GM18909 (cell line): ENCODE results near the gene KRTAP1-3.
"Not testable (repeated sequence)": the region's sequence is repeated elsewhere in the genome, so short reads cannot be mapped to it uniquely, and the experiment has no call there.

ENCODE experiments used
- ATAC-seq: cut with Tn5 transposase; IDR thresholded peaks from one replicate; pipeline ENCODE4 v1.9.1; 2021; ENCODE audit warnings: mild to moderate bottlenecking; ENCODE audit not compliant: unreplicated experiment, poor library complexity

The KRTAP1-3 gene

GRCh38 chr17:41013181-41013580 is 21.5 kb downstream of the KRTAP1-3 start:
- ATAC-seq: no peak

DNA sequence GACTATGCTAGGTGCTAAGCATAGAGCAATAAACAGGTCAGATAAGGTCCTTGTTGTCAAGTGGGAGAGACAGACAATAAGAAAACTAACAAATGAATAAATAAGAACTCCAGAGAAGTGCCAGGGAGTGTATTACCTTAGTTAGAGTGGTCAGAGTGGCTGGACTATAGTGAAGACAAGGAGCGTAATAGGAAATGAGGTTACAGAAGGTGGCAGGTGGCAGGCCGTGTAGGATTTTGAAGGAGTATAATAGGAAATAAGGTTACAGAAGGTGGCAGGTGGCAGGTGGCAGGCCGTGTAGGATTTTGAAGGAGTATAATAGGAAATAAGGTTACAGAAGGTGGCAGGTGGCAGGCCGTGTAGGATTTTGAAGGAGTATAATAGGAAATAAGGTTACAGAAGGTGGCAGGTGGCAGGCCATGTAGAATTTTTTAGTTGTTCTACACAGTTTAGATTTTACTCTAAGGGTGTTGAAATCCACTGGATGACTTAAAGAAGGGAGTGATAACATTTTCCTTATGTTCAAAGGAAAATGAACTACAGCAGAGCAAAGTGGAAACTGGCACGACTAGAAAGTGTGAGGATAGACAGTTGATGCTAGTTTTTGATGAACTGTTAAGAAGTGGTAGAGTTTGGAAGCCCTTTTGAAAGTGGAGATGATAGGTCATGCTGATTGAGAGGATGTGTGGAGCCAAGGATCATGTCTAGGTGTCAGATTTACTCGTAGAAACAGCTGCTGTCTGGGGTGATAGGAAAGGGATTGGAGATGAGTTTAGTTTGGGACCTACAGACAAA is 22.2 kb downstream of the KRTAP1-3 start:
- no peak for ATAC-seq

GRCh38 chr17:41010441-41010840 is 24.2 kb downstream of the KRTAP1-3 start:
- ATAC-seq: no peak

DNA sequence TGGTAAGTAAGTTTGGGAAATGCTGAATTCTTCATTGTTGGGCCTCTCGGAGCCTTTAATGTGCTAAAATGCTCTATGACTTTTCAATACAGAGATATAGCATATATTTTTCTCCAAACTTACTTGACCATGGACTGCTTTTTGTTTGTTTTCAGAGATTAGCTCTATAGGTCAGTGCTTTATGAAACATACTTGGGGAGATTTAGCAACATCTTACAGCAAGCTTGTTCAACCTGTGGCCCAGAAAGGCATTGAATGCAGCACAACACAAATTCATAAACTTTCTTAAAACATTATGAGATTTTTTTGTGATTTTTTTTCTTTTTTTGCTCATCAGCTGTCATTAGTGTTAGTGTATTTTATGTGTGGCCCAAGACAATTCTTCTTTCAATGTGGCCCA is 24.7 kb downstream of the KRTAP1-3 start:
- ATAC-seq: no peak

DNA sequence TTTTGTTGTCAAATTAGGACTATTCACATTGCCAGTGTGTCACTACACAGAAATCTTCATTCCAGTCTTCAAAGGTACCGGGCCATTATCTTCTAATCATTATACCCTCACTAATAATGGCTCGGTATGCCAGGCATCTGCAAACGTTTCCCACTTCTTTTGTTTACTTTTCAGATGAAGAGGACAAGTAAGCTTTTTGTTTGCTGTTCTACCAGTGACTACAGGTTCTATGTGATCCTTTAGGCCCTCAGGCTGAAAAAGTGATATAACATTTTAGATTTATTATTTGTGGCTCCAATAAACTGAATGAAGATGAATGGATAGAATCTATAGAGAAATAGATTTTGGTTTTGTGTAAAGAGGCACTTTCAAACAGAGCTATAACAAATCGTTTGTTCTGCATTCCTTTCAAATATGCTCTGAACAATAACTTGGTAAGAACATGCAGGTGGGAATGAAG is 25.3 kb downstream of the KRTAP1-3 start:
- ATAC-seq: no peak

- no peak for ATAC-seq
Measured at GRCh38 chr17:41008811-41009210, 25.9 kb downstream of the KRTAP1-3 start, which contains the start of gene KRTAP3-1. TSS of gene KRTAP3-1 (minus strand) at chr17:41009128. CDS start at chr17:41009074, 54 bp downstream.

GRCh38 chr17:41004397-41004796 is 30.3 kb downstream of the KRTAP1-3 start:
- no peak for ATAC-seq

- no peak for ATAC-seq
Measured at GRCh38 chr17:41003926-41004325, 30.7 kb downstream of the KRTAP1-3 start.

DNA sequence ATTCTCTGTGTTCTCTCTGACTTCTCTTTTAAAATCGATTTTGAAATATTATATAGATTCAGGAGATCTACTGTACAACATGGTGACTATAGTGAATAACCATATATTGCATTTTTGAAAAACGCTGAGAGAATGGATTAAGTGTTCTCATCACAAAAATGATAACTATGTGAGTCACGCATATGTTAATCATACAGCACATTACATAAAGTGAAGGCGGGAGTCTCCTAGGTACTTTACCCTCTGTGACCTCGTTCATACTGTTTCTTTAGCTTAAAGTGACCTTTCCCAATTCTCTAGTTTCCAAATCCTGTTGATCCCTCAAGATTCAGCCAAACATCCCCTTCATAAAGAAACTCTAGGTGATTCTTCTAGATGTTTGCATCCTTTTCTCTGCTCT is 31.9 kb downstream of the KRTAP1-3 start:
- ATAC-seq: no peak

- ATAC-seq: no peak
Measured at GRCh38 chr17:41001795-41002194, 32.9 kb downstream of the KRTAP1-3 start.

GRCh38 chr17:40999563-40999962 is 35.1 kb downstream of the KRTAP1-3 start, which contains the start of gene KRTAP3-2:
TSS of gene KRTAP3-2 (minus strand) at chr17:40999906. CDS start at chr17:40999853, 53 bp downstream.
- not testable (repeated sequence) for ATAC-seq

DNA sequence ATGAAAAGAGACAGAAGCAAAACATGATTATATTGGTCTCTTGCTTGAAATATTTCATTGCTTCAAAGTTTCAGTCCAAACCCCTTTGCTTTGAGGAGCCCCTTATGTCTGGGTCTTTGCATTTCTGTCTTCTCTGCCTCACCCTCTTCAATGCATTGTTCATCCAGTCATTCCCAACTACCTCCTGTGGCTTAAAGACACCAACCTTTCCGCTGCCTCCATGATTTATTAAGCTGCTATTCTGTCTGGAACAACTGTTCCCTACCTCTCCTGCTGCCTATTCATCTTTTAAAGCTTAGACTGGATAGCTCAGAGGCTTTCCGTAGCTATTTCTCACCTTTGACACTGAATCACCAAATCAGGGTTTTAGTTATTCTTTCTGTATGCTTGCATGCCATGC is 37.3 kb downstream of the KRTAP1-3 start:
- ATAC-seq: no peak

- no peak for ATAC-seq
Measured at GRCh38 chr17:40996829-40997228, 37.8 kb downstream of the KRTAP1-3 start.

- no peak for ATAC-seq
Measured at GRCh38 chr17:40995116-40995515, 39.6 kb downstream of the KRTAP1-3 start.

DNA sequence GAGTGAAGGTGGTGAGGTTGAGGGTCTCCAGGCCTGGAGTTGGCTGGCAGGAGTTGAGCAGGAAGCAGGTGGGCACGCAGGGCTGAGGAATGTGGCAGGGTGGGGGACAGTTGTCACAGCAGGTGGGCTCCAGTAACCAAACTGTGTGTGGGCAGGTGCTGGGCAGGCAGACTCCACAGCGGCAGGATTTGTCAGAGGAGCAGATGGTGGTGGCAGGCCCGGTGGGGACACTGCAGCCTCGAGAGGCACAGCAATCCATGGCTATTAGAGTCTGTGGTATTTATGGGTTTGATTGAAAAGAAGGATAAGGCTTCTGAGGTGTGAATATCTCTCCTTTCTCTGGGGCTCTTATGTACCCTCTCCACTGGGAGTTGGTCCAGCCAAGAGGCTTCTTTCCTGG is 40.8 kb downstream of the KRTAP1-3 start, which contains the start of gene KRTAP3-3:
Gene KRTAP3-3 (minus strand): TSS at position 326 of the 400 bp plus-strand sequence. CDS start 67 bp downstream, at position 259.
- ATAC-seq: no peak

- no peak for ATAC-seq
Measured at GRCh38 chr17:40993084-40993483, 41.6 kb downstream of the KRTAP1-3 start.

- no peak for ATAC-seq
Measured at GRCh38 chr17:40992666-40993065, 42.0 kb downstream of the KRTAP1-3 start.

DNA sequence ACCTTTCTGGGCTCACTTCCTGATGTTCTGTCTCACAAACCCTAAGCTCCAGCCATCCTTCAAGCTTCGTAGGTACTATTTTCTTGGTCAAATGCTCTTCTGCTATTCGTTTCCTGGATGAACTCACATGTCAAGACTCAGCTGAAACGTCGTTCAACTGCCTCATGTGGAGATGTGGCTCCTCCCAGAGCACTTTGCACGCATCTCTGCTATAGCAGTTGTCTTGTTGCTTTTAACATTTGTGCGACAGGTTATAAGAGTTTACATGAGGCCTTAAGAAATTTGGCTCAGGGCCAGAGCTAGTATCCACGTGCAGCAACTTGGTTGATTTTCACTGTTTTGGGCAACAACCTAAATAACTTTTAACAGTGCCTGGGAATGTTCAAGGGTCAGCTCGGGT is 47.8 kb downstream of the KRTAP1-3 start:
- ATAC-seq: no peak

DNA sequence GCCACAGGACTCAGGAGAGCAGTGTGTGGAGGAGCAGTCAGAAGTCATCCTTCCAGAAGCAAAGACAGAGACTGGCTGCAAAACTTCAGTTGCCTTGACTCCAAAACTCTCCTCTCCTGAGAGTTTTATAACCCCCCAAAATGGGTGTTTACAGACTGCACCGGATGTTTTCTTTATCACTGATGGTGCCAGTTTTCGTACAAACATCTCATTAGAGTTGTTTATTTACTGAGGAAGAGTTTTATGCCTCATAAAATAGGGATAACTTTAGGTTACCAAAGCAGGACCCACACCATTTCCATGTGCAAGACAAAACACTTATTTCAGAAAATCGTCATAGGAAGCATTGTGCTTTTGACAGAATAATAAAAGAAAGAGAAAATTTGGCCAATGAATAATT is 50.4 kb downstream of the KRTAP1-3 start, which contains the start of gene KRT40:
Gene KRT40 (minus strand): TSS at position 101 of the 400 bp plus-strand sequence. CDS start 53 bp downstream, at position 48.
- no peak for ATAC-seq
